Activated CD4-positive, alpha-beta T cell treated with anti-CD3 and anti-CD28 coated beads for 1 hour (primary cell): ENCODE results near the gene GABBR2.
"Not testable (repeated sequence)": the region's sequence is repeated elsewhere in the genome, so short reads cannot be mapped to it uniquely, and the experiment has no call there.

Experiments
- DNase-seq: peaks from one replicate; pipeline ENCODE4 v3.0.0-alpha.2; 2020

The GABBR2 gene

DNA sequence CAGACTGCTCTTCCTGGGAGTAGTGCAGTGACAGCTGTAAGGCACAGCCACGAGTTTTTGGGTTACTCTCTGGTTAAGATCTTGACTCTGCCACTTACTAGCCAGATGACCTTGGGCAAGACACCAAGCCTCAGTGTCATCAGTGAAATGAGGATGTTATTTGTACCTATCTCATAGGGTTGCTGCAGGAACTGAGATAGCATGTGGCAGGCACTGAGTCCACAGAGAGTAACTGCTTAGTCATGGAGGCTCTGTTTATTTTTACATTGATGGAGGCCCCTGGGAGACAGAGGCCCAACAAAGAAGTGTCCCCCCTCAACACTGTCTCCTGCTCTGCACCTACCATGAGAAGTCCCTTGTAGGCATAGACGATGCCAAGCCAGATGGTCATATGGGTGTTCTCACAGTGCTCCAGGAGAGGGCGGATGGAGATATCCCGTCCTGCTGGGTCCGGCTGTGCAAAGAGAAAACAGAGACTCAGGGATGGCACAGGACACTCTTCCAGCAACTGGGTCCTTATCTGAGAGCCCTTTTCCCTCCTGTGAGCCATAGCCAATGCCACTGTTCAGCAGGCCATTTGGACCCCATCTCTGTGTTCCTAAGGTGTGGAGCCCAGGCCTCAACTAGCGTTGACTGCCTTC is 397.9 kb downstream of the GABBR2 start:
- DNase-seq, result no peak

DNA sequence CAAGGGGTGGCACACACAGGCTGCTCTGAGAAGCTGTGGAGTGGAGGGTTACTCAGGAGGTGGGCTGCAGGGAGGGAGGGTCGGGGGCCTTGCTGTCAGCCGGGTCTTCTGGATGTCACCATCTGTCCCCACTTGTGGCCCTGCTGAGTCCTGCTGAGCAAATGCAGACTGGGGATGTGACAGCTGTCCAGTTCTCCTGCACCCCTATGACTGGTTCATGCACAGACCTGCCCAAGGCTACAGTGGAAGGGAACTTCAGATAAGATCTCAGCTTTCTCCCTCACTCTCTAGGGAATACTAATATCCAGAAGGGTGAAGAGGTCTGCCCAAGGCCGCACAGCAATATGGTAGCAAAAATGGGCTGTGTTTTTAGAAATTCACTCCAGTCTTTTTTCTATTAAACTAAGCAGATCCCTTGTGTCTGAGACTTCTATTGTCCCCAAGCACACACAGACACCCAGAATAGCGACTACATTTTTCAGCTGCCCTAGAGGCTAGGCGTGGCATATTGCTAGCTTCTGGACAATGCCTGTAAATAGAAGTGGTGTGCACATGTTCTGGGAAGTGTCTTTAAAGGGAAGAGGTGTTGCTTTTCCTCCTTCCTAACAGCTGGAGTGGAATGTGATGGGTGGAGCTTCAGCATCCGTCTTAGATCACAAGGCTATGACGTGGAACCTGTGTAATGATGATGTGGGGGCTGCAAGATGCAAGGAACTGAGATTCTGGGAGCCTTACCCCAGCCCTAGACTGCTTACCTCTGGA is 402.2 kb downstream of the GABBR2 start:
- DNase-seq, result no peak

DNA sequence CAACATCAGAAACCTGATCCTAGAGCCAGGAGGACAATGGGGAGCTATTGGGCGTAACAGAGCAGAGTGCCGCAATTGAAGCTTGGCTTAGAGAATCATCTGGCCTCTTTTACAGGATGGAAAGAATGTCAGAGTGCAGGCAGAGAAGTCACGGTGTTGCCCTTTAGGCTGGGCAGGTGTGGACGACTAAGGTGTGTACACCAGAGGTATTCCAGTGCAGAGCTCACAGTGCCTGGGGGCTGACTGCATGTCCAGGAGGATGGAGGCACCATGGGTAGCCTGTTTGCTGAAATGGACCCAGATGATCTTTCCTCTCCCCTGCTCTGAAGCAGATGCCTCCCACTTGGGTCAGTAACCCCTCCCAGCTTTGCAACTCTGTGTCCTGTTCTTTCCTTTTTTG is 404.4 kb downstream of the GABBR2 start:
- no peak for DNase-seq

GRCh38 chr9:98303633-98304125 is 405.1 kb downstream of the GABBR2 start:
- DNase-seq, result no peak

DNA sequence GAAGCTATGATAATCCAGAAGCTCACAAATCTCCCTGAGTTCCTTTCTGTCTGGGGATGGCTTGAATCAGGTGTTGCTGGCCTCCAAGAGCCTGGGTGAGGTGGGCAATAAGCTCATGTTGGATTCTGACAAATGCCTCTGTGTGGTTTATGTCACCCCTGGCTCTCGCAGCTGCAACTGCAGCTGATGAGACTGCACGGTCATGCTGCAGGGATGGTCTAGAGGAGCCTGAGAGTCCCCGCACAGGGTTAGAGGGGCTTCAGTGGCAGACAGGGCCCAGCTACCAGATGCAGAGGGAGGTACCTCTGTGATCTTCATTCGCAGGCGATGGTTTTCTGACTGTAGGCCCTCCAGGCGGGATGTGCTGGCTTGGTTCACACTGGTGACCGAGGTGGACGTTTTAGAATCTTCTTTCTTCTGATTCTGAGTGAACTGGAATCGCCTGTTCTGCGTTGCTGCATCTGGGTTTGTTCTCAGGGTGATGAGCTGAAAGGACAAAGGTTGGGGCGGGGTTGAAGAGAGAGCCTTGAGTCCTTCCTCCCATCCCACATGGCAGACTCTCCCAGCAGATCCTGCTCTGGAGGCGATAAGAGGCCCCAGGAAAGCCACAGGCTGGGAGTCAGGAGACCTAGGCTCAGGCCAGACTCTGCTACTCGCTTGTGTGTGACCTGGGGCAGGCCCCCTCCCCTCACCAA is 405.6 kb downstream of the GABBR2 start:
- no peak for DNase-seq

- no peak for DNase-seq
Observed at GRCh38 chr9:98302150-98302549, 406.6 kb downstream of the GABBR2 start.

DNA sequence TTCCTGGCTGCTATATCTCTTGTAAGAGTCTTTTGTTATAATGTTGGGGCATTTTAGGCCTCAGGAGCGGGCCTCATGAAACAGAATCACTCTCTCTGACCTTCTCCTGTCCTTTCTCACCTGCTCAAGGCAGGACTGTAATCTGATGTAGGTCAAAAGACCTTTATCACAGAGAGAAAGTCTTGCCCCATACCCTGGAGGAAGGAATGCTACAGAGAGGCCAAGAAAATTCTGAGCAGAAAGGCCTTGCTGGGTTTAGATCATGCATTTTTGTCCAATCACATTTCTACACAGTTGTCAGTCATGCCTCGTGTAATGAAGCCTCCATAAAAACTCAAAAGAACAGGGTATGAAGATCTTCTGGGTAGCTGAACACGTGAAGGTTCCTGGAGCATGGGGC is 408.1 kb downstream of the GABBR2 start:
- no peak for DNase-seq

GRCh38 chr9:98298476-98298875 is 410.3 kb downstream of the GABBR2 start:
- no peak for DNase-seq

GRCh38 chr9:98295824-98296223 is 412.9 kb downstream of the GABBR2 start:
- DNase-seq, result no peak

DNA sequence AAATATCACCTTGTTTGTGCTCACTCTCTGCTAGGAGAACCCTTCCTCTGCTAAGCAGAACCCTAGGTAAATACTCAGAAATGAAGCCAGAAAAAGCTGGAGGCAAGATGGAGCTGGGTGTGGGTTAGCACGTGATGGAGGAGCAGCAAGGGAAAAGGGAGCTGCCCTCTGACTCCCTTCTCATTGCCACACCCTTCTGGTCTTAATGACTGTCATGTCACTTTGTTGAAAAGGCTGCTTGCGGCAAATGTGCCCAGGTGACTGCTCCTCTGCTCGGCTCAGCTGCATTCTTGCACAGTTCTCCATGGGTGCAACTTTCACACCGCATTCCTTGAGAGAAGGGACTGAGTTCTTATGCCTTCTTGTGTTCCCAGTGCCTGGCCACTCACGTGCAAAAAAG is 416.9 kb downstream of the GABBR2 start:
- no peak for DNase-seq

DNA sequence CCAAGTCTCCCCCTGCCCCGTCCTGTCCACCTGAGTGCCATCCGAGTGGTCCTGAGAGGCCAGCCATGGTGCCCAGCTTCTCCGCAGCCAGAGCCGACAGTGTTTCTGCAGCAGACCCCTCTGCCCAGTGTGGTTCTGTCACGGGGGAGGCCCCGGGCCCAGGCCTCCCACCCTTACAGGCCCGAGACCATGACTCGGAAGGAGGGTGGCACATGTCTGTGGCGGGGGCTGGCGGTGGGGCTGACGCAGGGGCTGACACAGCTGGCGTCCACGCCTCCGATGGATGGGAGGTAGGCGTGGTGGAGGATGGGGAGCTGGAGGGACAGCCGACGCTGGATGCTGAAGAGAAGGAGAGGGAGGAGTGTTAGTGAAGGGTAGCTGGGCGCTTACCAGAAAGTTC is 418.3 kb downstream of the GABBR2 start:
- no peak for DNase-seq

- no peak for DNase-seq
Observed at GRCh38 chr9:98289614-98290201, 419.0 kb downstream of the GABBR2 start.

DNA sequence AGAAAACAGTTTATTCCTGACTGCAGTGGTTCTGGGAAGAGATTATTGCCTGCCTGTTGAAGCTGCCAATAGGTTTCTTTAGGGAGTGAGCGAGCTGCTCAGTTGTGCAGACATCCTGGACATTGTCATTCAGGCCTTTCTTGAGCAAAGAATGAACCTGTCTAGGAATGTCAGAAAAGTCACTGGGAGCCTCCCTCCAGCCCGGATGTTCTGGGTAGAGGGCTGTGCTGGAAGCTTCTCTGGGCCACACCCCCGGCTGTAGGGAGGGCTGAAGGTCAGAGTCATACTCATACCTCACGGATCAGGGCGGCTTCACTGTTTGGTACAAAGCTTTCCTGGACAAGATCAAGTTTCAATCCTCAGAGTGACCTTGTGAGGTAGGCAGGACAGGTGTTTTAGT is 419.9 kb downstream of the GABBR2 start:
- DNase-seq, result no peak

GRCh38 chr9:98287384-98287783 is 421.4 kb downstream of the GABBR2 start:
- DNase-seq, result no peak

DNA sequence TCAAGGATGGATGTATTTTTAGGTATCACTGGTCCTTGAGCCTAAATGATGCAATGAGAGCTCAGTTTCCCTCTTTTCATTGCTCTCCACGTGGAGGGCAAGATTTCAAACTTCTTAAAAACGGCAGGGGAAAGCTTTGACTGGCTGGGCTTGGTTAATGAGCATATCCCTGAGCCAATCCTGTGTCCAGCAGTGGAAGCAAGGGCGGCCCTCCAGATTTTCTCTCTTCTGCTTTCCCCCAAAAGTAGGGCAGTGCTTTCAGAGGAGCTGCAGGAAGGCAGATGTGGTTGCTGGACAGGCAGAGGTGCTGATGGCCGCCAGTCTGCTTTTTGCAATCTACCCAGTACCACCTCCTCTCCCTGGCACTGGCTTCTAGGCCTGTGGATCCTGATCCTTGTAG is 423.3 kb downstream of the GABBR2 start:
- DNase-seq, result no peak

GRCh38 chr9:98284754-98285153 is 424.0 kb downstream of the GABBR2 start:
- DNase-seq, result no peak

DNA sequence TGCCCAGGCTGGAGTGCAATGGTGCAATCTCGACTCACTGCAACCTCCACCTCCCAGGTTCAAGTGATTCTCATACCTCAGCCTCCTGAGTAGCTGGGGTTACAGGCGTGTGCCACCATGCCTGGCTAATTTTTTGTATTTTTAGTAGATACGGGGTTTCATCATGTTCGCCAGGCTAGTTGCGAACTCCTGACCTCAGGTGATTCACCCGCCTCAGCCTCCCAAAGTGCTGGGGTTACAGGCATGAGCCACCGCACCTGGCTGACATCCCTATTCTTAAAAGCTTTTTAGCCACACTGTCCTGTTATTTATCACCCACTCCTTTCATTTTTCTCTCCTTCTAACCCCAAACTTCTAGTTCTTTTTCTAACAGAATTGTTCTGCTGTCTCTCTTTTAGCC is 425.6 kb downstream of the GABBR2 start:
- not testable (repeated sequence) for DNase-seq

DNA sequence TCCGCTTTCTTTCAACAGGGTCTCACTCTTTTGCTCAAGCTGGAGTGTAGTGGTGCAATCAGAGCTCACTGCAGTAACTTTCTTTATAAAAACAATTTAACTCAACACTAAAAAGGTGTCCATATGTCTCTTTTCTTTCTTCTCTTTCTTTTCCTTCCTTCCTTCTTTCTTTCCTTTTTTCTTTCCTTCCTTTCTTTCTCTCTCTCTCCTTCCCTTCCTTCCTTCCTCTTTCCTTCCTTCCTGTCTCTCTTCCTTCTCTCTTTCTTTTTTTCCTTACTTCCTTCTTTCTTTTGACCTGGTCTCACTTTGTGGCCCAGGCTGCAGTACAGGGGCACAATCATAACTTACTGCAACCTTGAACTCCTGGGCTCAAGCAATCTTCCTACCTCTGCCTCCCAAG is 427.5 kb downstream of the GABBR2 start:
- DNase-seq, result no peak

- no peak for DNase-seq
Observed at GRCh38 chr9:98280574-98280973, 428.2 kb downstream of the GABBR2 start.

DNA sequence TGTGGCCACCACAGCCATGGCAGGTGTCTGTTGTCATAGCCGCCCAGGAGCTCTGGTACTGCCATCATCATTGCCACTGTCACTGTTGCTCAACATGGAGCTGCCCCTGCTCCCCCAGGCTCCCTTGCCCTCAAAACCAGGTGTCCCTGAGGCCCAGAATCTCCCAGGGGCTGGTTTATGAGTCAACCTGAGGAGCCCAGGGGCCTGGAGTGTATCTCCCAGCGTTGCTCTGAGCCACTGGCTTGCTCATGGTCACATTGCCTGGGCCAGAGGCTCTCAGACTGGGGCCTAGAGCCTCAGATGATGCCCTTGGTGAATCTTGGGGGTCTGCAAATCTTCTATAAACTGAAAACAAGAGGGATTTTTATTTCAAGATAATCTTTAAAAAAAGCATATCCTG is 428.6 kb downstream of the GABBR2 start:
- DNase-seq, result no peak

DNA sequence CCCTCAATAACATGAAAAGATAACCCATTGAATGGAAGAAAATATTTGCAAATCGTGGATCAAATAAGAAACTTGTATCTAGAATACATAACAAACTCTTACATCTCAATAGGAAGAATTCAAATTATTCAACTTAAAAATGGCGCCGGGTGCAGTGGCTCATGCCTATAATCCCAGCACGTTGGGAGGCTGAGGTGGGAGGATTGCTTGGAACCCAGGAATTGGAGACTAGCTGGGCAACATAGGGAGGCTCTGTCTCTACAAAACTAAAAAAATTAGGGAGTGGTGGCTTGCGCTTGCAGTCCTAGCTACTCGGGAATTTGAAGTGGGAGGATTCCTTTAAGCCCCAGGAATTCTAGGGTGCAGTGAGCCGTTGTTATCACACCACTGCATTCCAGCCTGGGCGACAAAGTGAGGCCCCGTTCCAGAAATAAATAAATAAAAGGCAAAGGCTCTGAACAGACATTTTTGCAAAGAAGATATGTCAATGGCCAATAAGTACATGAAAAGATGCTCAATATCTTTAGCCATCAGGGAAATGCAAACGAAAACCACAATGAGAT is 431.7 kb downstream of the GABBR2 start:
- DNase-seq, result no peak

- no peak for DNase-seq
Observed at GRCh38 chr9:98275159-98275558, 433.6 kb downstream of the GABBR2 start.

- DNase-seq, result no peak
Observed at GRCh38 chr9:98272083-98272482, 436.7 kb downstream of the GABBR2 start.
